ENCODE data around the gene UBE2M. TPM values are rescaled to one million over a fixed set of nuclear protein-coding genes. Genes with fewer than 3 reads are reported as not detected.
A peak's percentile ranks its signal among the peaks of the same experiment; 100 is the strongest.

Gene UBE2M
- polyA plus RNA-seq, 1 experiment: 66.6 TPM

DNA sequence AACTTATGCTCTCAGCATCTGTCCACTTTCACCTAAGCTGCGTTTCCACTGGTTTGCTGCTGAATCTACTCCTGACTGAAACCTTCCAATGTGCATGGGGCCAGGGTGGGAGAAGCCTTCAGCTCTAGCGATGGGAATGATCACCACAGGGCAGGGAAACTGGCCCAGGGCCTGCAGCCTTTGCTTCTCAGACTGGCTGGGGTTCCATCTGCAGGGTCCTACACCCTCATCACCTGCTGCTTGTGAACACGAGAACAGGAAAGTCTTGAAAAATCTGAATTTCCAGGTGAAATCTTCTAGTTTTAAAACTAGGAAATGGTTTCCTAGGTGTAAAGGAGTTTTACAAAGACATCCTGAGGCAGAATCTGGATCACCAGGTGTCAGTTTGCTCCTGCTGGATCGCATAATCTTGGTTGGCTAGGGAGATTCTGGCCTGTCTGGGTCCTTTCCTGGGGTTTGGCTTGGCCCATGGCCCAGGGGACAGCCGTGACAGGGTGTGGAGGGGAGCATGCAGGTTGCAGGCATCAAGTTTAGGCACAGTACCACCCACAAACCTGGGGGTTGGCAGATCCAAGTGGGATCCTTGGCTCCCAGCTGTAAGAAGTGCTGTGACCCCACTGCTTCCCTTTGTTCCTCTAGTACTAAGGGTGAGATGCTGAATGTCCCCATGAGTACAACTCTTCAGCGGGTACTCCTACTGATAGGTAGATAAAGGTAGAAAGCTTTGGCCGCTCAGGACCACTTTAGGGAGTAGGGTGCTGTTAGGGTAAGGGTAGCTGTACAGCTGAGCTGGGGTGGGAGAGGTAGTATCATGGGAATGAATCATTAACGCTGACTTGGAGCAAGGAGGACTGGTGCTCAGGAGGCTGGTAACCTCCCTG, 1.8 kb upstream of the UBE2M start:
- ChIA-PET CTCF (interaction anchor here (2.1 to 2.7 kb wide), 2 partner anchors 40 to 41 kb away, joined by 8 to 20 read pairs; partner anchors contain the start of gene ZBTB45), POLR2A (interaction anchor here (1.0 kb wide), 2 partner anchors 12 to 15 kb away, joined by 3 to 8 read pairs; no protein-coding TSS in a partner anchor)
- Histone ChIP-seq H3K36me3 (ENCODE audit: control insufficient read depth, insufficient read depth, low read length) (peaks cover 10% of the 10 kb centered on the region), H3K4me3 (ENCODE audit: low read depth, low read length) (peak overlapping the region; percentile 84), H3K27me3 (ENCODE audit: control insufficient read depth, insufficient read depth, low read length) (no peaks in the 10 kb centered on the region)
- no peak for DNase-seq (ENCODE audit: low read depth)
- TF ChIP-seq, protein P1, sequence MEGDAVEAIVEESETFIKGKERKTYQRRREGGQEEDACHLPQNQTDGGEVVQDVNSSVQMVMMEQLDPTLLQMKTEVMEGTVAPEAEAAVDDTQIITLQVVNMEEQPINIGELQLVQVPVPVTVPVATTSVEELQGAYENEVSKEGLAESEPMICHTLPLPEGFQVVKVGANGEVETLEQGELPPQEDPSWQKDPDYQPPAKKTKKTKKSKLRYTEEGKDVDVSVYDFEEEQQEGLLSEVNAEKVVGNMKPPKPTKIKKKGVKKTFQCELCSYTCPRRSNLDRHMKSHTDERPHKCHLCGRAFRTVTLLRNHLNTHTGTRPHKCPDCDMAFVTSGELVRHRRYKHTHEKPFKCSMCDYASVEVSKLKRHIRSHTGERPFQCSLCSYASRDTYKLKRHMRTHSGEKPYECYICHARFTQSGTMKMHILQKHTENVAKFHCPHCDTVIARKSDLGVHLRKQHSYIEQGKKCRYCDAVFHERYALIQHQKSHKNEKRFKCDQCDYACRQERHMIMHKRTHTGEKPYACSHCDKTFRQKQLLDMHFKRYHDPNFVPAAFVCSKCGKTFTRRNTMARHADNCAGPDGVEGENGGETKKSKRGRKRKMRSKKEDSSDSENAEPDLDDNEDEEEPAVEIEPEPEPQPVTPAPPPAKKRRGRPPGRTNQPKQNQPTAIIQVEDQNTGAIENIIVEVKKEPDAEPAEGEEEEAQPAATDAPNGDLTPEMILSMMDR (IDR thresholded peaks at IDR 0.05; ENCODE audit: insufficient read depth, low read depth, low read length): no peak

DNA sequence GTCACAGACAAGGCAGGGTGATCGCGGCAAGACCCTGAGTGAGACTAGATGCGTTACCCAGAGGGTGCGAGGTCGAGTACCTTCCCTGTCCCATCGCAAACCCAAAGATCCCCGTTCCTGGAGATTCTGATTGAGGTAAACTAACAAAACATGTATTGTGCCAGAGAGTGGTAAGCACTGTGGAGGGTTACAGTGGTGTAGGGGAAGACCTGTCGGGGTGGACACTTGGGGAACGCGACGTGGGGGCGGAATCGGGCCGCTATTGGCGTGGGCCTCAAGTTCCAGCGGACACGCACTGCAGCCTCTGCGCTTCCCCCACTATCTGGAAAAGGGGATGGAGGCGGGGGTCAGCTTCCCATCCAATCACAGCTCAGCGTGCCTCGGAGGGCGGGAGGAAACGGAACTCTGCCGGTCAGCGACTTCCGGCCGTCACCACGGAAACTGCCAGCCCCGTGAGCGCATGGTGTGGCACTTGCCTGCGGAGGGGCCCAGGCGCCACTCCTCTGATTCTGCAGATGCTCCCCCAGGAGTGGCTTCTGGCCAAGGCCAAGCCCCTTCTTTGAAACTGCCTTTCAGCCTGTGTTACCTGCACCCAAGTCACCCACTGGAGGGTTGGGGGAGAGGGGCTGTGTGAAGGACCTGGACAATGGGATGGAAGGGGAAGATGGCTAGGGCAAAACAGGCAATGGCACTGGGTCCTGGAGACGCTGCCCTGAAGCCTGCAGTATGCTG, 1.0 kb upstream of the UBE2M start:
- CTCF ChIA-PET: interaction anchor here (2.1 kb wide), 1 partner anchor 39 kb away, joined by 8 read pairs; the partner anchor contains the start of gene ZBTB45

DNA sequence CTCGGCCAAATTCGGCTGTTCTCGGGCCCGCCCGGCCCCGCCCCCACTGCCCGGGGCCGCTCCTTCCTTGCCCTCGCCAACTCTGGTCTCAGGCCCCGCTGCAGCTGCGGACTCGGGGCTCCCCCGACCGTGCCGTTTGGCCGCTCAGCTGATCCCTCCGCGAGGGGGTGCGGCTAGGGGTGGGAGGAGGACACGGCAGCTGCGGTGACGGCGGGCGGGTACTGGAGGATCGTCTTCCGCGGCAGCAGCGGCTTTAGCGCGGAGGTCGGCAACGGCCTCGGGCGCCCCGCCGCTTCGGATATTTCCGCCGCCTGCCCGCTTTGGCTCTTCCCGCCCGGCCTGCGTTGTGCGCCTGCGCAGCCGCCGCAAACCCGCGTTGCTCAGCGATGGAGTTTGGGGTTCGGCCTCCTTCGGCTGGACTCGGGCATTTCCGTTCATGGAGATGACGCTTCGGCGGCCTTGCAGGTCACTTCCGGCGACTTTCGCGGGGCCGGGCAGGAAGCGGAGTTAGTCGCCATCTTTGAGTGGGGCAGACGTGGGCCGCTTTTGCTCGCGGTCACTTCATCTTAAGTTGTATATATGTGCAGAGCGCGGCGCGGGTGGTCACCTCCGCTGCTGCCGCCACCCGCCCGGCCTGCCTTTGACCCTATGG, 338 bp upstream of the UBE2M start:
- CTCF ChIA-PET: interaction anchor here (2.1 kb wide), 1 partner anchor 39 kb away, joined by 8 read pairs; the partner anchor contains the start of gene ZBTB45
- TF ChIP-seq, protein P1 (IDR thresholded peaks at IDR 0.05; ENCODE audit: insufficient read depth, low read depth, low read length): no peak

More for the DNA sequence above, 1.0 kb upstream of the UBE2M start:
- POLR2A ChIA-PET: interaction anchor here (0.6 to 1.0 kb wide), 4 partner anchors 13 to 233 kb away, joined by 3 to 8 read pairs (median 5); partner anchors contain the start of genes ZBTB45 and ZSCAN22
- TF ChIP-seq, protein P1 (IDR thresholded peaks at IDR 0.05; ENCODE audit: insufficient read depth, low read depth, low read length): no peak
- peak overlapping the region; percentile 84 for H3K4me3 ChIP-seq (ENCODE audit: low read depth, low read length)
- peak; percentile 64 for DNase-seq (ENCODE audit: low read depth)
- peaks cover 10% of the 10 kb centered on the region for H3K36me3 ChIP-seq (ENCODE audit: control insufficient read depth, insufficient read depth, low read length)
- no peaks in the 10 kb centered on the region for H3K27me3 ChIP-seq (ENCODE audit: control insufficient read depth, insufficient read depth, low read length)

GRCh38 chr19:58557221-58558065, 968 bp downstream of the UBE2M start:
- Histone ChIP-seq H3K4me3 (ENCODE audit: low read depth, low read length) (peak overlapping the region; percentile 84), H3K27me3 (ENCODE audit: control insufficient read depth, insufficient read depth, low read length) (no peaks in the 10 kb centered on the region), H3K36me3 (ENCODE audit: control insufficient read depth, insufficient read depth, low read length) (peaks cover 12% of the 10 kb centered on the region)
- TF ChIP-seq, protein P1 (IDR thresholded peaks at IDR 0.05; ENCODE audit: insufficient read depth, low read depth, low read length): no peak
- no peak for DNase-seq (ENCODE audit: low read depth)
- ChIA-PET POLR2A (no interaction called here), CTCF (interaction anchor here (1.0 to 2.1 kb wide), 3 partner anchors 37 to 39 kb away, joined by 4 to 8 read pairs (median 4); partner anchors contain the start of gene ZBTB45)

More for the DNA sequence above, 338 bp upstream of the UBE2M start:
- peak overlapping the region; percentile 84 for H3K4me3 ChIP-seq (ENCODE audit: low read depth, low read length)
- peaks cover 10% of the 10 kb centered on the region for H3K36me3 ChIP-seq (ENCODE audit: control insufficient read depth, insufficient read depth, low read length)
- H3K27me3 ChIP-seq (ENCODE audit: control insufficient read depth, insufficient read depth, low read length): no peaks in the 10 kb centered on the region
- DNase-seq (ENCODE audit: low read depth): peak; percentile 93
- POLR2A ChIA-PET: interaction anchor here (0.6 to 1.0 kb wide), 4 partner anchors 14 to 232 kb away, joined by 3 to 8 read pairs (median 5); partner anchors contain the start of genes ZBTB45 and ZSCAN22

All from BJ (cell line).